GM21786 (cell line): ENCODE data around the gene JKAMP.

Source experiments
- ATAC-seq: cut with Tn5 transposase; IDR thresholded peaks from one replicate; pipeline ENCODE4 v1.9.1; 2021; ENCODE audit not compliant: unreplicated experiment

JKAMP gene

DNA sequence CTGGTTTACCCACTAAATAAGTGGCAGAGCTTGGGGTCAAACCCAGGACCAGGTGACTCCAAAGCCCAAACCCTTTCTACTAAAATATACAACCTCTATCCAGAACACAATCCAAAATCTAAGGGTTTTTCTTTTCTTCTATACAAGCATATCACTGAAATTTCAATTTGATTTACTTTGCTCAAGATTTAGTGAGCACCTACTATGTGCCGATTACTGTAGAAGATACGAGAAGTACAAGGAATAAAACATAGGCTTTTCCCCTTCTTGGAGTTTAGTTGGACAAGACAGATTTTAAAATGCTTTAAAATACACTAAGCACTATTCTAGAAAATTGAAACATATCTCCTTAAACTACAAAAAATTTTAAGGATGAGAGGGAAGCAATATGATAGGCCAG is 2.9 kb upstream of the JKAMP start:
- ATAC-seq: no peak

DNA sequence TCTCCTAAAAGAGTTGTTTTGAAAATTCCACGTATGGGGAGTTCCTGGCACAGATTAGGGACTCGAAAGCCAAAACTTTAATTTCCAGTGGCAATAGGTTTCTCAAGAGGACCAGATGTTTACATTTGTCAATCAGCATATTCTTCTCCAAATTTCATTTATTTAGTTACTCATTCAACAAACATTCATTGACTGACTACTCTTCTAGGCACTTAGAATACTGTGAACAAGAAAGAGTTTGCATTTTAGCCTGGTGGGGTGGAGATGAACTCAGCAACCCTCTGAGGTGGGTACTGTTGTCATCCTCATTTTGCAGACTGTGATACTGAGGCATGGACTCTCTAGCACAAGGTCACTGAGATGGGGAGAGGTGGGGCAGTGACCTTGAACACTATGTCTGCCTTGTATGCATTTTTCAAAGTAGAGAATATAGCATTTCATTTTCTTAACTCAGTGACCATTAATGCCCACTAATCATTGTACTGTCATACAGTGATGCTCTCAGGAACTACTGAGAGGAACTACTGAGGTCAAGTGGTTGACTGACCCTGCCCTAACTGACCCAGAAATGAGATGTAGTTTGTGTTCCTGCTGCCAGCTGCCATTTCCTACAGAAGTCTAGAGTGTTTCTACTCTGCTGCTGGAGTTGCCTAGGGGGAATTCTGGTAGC is 2.3 kb upstream of the JKAMP start:
- no peak for ATAC-seq

DNA sequence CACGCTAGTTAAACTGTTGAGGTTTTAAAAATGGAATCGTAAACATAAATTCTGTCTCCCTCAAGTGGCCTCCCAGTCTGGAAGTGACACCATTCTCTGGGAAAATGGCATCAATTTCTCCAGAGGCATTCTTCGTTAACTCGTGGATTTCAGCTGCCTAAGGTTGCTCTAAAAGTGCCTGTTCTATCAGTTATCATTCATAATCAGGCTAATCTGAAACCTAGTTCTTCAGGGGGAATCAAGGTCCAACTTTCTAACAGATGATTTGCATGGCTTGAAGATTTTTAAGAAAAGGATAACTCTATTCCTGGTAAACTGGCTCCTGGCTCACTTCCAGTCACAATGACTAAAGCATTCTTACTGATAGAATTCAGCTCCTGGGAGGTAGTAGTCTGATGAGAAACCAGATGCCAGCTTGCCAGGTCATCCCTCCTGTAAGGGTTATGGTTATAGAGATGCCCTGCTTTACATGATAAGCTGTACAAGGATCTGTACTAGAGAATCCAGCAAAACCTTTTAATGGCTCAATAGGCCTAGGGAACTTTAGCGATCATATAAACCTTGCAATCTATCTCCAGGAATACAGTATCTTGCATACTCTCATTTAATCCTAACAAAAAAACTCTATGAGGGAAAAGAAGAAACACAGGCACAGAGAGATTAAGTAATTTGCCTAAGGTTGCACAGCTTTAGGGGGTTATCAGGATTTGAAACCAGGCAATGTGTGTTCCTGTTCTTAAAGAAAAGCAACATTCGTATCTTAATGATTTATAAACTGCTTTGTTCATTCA is 1.6 kb upstream of the JKAMP start:
- ATAC-seq: no peak

DNA sequence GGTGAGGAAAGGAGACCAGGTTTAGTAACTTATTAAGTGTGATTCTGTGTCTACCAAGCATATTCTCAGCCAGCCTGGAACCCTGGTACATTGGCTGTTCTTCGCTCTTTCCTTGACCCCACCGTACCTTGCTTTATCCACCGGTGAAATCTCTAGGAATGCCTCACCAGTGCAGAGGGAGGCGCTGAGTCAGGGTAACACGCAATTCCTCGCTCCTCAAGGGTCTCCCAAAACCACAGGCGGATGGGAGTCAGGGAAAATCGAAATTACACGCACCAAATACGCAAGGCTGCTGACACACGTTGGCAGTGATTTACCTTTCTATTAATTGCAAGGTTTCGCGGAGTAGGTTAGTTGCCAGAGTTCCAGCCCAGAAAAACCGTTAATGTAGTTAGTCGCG is 954 bp upstream of the JKAMP start:
- no peak for ATAC-seq

DNA sequence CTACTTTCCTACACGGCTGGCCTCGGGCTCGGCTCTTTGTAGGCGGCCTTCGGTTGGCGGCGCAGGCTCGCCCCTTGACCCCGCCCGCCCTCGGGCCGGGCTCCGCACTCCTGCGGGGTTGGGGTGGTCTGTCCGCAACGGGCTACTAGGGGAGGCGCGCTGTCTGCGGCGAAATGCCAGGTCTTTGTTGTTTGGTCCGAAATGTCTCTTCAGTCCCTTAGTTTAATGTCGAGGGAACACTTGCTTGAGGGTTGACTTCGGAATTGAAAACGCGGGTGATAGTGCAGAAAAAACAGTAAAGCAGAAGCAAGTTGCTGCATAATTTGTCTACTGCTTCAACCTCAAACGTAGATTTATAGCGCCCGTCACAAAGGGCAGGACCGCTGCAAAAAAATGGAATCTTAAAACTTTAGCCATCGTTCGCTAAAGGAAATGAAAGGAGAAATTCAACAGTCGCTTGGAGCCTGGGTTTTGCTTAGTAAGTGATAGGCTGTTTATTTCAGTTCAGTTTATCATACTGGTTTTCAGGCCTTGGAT is 390 bp downstream of the JKAMP start:
- ATAC-seq: peak; percentile 41

DNA sequence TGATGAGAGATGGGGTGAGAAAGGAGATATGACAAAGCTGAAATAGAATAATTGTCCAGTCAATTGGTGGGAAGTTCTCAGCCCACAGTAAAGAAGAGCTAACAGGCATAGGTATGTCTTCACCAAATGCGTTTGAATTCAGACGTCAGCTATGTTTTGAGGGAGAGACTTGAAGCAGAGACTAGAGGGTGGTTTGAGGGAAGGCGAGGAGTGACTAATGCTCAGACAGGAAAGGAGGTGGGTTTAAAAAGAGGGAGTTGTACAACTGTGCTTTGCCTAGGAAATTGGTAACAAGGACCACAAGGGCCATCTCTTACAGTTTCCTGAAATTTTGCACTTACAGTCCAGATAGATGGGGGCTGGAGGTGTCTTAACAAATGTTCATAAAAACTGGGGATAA is 6.4 kb downstream of the JKAMP start:
- ATAC-seq: no peak

DNA sequence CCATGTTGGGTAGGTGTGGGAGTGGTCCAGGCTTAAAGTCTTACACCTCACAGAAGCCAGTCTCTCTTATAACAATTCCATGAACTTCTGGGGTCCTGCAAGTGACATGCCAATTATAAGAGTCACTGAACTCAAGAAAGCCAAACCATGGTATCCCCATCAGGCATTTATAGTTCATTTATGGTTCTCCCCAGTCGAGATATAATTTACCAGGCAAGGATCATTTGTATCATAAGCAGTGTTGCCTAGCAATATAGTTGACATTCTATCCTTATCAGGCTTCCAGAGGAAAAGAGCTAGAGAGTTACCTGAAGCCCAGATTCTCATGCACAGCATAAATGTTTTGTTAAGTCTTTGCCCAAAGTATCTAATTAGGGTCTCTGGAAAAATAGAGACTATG is 8.1 kb downstream of the JKAMP start:
- no peak for ATAC-seq

DNA sequence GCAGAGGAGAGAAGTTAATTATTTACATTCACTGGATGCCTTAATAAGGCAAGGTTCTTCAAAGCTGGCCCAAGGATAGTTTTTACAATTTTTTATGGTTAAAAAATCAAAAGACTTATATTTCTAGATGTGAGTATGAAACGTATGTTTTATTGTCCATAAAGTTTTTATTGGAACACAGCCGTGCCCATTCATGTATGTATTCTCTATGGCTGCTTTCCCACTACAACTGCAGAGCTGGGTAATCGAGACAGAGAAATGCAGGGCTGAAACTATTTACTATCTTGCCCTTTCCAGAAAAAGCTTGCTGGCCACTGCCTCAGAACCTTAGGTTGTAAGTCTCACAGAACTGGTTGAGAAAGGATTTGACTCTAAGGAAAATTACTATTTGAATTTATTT is 16.4 kb downstream of the JKAMP start:
- no peak for ATAC-seq

DNA sequence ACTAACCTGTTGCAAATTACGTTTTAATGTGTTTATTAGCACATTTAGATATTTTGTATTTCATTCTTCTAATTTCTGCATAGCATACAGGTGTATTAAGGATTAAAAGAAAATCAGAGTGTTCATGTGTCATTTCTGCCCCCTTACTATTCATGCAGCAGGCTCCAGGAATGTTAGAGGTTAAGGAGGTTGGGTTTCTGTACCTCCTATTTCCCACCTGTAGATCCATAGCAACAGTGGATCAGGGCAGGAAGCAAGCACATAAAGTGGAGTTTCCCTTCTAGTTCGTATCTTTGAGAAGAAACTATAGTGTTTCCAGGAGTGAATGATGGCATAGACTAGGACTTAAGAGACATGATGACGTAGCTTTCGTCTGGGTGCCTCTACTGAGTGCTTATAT is 18.9 kb downstream of the JKAMP start:
- ATAC-seq: no peak

DNA sequence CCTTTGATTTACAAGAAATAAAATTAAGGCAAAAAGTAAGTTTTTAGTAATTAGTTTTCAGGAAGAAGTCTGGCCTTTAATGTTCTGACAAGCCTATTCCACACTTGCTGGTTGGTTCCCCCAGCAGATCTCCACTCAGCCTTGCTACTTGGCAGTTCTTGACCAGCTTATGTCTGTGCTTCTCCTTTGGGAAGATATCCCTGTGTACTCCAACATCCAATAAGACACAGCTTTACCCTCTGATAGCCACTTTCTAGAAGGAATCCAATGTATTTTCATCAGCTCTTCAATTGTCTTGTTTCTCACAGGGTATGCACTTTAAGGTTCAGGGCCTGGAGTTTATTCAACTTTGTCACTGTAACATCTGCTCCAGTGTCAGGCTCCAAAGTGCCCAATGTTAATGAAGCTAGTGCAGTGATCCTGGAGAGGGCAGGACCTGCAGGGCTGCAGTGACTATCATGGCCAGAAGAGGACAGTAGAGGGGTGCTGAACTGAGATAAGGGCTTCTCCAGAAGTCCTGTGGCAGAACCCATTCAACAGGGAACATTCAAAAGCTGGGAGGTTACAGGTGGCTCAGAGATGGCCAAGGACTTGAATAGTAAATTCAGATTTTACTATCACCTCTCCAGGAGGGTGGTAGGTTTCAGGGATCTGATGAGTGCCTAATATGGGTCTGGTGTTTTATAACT is 22.9 kb downstream of the JKAMP start:
- ATAC-seq: peak; percentile 94

DNA sequence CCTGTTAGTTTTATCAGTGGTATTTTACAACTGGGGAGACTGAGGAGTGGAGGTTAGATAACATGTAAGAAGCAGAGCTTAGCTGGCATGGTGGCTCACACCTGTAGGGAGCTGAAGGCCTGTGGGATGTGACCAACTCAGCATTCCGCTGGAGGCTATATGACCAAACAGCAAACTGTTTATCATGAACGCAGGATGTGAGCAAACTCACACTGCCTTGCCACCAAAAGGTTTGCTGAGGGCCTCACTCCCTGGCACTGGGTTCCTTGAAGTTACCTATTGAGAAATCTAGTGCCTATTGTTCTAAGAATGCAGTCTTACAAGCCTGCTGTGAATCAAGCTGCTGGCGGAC is 23.4 kb downstream of the JKAMP start:
- ATAC-seq: no peak

DNA sequence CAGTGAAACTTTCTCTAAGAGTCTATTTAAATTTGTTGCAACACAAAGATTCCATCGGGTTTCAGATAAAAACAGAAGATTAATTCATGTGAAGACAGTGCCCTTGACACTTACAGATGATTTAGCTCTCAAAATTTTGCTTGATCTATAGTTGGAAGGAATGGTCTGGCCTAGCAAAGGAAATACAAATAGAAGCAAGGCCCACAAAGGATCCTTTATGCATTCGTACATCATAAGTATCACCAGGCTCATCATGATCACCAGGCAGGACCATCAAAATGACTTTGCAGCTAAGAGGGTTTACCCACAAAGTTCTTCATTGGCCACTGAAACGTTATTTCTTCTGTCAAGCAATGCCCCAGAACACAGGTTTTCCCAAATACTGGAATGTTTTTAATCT is 24.8 kb downstream of the JKAMP start:
- ATAC-seq: no peak

DNA sequence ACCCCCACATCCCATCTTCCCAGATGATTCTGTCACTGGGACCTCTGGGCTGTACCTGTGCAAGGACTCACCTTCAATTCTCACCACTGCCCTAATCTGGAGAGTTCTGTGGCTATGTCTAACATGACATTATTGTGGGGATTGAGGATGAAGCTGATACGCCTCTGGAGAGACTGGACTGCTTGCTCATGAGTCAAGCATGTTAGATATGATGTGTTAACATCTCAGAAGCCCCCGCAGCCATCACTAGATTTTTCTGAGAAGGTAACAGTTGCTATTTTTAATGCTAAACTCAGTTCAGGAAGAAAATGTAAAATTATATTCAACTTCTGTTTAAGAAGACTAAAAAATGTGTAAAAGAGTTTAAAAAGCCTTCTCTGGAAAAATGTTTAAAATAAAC is 25.7 kb downstream of the JKAMP start:
- ATAC-seq: no peak

DNA sequence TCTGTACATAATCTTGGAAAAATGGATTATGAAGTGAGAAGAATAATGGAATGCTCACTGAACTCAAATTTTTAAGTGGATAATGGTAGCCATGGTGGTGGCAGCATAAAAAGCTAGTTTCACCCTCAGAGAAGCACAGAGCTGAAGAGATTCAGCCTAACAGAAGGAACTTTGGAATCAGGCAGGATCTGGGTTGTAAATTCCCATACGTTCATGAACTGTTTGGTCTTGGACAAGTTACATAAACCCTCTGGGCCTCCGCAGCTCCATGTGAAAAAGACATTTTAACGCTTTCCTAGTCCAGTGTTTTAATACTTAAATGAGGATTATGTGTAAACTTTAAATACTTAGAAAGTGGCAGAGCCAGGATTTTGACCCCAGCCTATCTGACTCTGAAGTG is 26.6 kb downstream of the JKAMP start:
- no peak for ATAC-seq

DNA sequence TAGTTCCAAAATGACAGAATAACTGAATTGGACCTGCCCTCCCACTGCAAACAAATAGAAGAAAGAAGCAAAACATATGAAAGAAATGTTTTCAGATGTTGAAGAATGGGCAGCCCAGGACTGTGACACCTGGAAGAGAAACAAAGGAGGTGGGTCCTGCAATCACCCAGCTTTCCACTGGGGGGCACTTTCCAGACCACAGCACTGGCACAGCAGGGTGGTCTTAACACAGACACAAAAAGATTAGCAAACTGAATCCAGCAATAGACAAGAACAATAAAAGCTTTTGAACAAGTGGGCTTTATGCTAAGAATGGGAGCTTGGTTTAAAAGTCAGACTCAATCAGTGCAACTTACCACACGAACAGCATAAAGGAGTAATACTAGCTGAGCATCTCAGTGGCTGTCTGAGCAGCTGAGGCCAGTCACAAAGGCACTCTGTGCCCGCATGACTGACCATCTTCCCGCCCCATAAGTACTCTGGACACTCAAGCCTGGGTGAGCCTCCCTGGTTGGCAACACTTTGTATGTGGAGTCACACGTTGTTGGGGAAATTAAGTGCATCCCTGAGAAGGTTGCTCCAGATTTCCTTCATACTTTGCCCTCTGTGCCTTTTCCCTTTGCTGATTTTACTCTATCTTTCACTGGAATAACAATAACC is 27.7 kb downstream of the JKAMP start:
- ATAC-seq: no peak

DNA sequence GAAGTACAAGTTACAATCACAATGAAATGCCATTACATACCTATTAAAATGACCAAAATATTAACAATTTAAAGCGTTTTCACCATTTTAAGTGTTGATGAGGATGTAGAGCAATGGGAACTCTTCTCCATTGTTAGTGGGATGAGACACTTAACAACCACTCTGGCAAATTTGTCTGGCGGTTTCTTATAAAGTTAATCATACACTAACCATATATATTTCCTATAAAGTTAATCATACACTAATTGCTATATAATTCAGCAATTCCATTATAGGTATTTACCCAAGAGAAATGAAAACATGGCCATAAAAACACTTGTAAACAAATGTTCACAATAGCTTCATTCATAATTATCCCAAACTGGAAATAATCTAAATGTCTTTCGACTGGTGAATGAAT is 35.9 kb downstream of the JKAMP start:
- ATAC-seq: no peak

DNA sequence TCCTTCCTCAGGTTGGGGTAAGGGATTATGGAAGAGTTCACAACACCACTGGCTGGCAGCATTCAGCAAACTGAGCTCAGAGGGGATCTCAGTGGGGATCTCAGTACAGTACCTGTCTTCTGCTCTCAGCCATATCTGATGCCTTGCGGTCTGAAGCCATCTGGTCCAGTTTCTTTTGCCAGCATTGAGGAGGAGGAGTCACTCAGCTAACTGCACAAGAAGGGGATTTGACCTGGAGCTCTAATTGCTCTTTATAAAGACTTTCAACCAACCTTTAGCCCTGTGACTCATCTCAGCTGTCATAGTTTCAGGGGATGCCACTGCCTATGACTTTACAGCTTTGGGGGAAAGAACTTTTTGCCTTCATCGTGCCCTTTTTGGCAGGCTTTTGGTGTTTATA is 44.9 kb downstream of the JKAMP start:
- ATAC-seq: peak; percentile 58

DNA sequence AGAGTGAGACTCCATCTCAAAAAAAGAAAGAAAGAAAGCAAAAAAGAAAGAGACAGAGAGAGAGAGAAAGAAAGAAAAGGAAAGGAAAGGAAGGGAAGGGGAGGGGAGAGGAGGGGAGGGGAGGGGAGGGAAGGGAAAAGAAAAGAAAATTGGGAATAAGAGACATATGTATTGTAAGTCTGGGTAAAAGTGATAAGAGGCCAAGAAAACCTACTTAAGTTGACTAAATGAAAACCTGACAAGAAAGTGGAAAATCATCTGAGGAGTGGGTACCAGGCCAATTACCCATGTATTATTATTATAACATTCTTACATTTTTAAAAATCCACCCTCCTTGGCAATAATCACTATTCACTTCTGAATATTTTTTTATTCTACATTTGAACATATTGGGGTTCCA is 46.0 kb downstream of the JKAMP start:
- no peak for ATAC-seq

DNA sequence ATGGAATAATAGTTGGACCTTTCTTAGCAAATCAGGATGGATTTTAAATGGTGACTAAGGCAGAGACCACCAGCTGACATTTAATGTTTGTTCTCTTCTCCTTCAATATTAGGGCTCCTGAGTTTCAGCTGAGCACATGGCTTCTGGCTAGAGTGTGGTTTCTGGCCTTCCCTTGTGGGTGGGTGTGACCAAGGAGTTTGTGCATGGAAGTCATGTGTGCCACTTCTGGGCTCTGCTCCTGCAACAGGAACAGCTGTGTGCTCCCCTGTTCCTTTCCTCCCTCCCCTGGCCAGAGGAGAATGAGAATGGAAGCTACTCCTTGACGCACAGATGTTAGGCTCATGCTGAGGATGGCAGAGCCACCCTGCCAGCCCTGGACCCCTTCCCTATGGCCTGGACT is 48.1 kb downstream of the JKAMP start:
- ATAC-seq: no peak

DNA sequence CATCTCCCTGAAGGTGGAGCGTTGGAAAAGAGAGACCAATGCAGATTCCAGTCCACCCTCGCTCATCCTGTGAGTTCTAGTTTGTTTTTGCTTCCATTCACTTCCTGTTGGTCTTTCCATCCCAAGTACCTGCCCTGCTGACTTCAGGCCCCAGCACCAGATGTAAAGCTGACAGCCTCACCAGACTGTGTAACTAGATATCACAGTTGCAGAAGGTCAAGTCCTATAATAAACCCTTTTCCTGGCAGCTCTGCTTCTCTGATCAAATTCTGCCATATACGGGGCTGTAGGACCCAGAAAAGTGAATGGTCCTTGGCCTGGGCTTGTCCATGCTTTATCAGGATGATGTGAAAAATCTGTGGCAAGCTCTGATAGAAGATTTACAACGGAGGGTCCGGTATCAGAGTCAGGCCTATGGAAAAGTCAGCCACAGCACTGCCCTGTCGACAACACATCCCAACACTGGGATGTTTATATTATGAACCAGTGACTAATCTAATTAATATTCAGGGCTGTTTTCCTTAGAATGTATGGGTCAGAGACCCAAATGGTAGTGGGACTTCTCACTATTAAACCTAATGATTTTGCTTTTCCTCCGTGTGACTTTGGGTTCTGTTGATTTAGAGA is 50.2 kb downstream of the JKAMP start:
- ATAC-seq: no peak

DNA sequence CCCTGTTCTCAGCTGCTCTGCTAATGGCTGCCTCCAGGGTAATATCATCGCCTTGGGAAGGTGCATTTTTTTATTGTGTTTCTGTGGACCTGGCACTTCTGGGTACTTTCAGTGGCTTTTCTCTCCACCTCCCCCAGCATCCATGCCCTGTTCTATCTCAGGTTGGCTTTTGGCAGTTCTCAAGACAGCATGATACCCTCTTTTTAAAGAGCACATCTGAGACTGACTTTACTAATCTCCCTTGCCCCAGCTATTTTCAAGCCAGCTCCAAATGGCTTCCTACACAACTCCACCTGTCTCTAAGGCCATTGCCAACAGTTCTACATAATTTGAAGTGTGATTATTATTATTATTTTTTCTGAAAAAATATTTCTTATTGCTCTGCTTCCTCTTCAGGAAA is 53.2 kb downstream of the JKAMP start:
- no peak for ATAC-seq
